Measurements from ENCODE around the gene CT47A7.
"Not testable (repeated sequence)": the region's sequence is repeated elsewhere in the genome, so short reads cannot be mapped to it uniquely, and the experiment has no call there.

CT47A7 gene

DNA sequence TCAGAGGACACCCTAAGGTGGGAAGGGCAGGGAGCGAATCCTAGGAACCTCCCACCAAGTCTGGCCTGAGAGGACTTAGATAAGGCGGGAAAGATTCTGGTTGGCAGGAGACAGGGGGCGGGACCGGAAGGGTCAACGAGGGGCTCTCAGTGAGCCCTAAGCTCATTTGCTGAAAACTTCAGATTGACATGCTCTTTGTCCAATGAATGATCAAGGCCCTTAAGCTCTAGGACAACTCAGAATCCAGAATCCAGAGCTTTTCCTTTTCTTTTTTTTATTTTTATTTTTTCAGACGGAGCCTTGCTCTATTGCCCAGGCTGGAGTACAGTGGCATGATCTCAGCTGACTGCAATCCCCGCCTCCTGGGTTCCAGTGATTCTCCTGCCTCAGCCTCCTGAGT is at the start of gene CT47A7:
Gene CT47A7 (minus strand): TSS at position 101 of the 400 bp plus-strand sequence. CDS start 255 bp downstream, outside the sequence.
- DNase-seq: not testable (repeated sequence)

DNA sequence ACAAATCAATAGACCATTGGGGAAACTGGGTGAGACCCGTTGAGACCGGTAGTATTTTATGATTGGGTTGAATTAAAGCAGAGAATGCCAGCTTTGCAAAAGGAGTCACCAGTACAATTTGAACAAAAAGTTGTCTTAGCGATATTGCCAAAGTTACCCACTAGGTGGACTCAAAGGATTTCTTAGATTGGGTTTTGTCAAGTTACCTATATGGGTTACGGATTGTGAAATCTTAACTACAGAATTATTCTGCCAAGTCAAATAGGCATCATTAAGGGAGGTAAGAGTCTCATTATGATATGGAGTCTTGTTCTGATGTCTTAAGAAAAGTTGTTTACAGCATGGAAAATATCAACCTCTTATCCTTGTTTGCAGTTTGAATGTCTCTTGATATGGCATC is 44.2 kb upstream of the CT47A7 start:
- no peak for DNase-seq

DNA sequence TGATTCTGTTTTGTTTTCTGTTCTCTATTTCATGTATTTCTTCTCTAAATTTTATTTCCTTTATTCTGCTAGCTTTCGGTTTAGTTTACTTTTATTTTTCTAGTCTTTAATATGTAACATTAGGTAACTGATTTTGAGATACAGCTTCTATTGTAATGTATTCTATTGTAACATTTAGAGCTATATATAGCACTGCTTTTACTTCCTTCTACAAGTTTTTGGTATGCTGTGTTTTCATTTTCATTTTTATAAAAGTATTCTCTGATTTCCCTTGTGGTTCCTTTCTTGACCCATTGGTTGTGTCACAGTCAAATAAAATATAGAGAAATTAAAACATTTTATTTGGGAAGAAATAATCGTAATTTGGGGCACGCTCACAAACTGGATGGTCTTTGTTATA is 43.0 kb upstream of the CT47A7 start:
- no peak for DNase-seq

DNA sequence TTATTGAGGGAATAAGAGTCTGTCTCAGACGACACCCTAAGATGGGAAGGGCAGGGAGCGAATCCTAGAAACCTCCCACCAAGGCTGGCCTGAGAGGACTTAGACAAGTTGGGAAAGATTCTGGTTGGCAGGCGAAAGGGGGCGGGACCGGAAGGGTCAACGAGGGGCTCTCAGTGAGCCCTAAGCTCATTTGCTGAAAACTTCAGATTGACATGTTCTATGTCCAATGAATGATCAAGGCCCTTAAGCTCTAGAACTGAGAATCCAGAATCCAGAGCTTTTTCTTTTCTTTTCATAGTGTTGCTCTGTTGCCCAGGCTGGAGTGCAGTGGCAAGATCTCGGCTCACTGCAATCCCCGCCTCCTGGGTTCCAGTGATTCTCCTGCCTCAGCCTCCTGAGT is 29.3 kb upstream of the CT47A7 start, which contains the start of gene CT47A1:
Gene CT47A1 (minus strand): TSS at position 101 of the 400 bp plus-strand sequence. CDS start 231 bp downstream, outside the sequence.
- DNase-seq: not testable (repeated sequence)
